Heart left ventricle (tissue), 13 donors: ENCODE results near the gene CCDC178.

Experiments
- POLR2A ChIP-seq, 2 donors: fragments of 450-650 bp; IDR thresholded peaks; one replicate each; pipeline ENCODE4 v1.6.1; 2017; ENCODE audit warnings: antibody characterized with exemption in 2 of 2, mild to moderate bottlenecking in 2 of 2, moderate library complexity in 2 of 2
- TF ChIP-seq, protein P1 (sequence below), 12 donors: fragments of 200-600 bp; sonication (generic) in 4 of 12; IDR thresholded peaks; one replicate each; pipeline versions ENCODE4 v1.5.0 to v1.8.0; 2018 to 2022; ENCODE audit warnings: antibody characterized with exemption in 12 of 12, mild to moderate bottlenecking in 5 of 12
- donor health status: ischemic (EF 13 %, LVEDD 7.1; RV severe dilation, severe dysfunction).
- donor health status: DM: no; HTN: yes; CAD: no.
- donor health status: DM: no; HTN: no; CAD: no.
- donor health status: ischemic (EF 25% LVEDD 6.9; RV normal size, moderate dysfunction).
- donor health status: ischemic (EF 25% LVEDD 5.7; RV mildly dilated, moderate dysfunction).
- donor health status: ischemic (EF 35%, LVEDD 5.7; RV mildly dilated, moderate dysfunction).
- donor health status: nonischemic (EF 11% LVEDD 7.7; RV severe dilation, severe dysfunction).
- donor health status: DM: yes; HTN: yes; CAD: no.
- donor health status: PGD.
- donor health status: ischemic (EF 29% LVEDD 5.4; RV normal size, mild dysfunction).
- donor health status: nonischemic (EF 23%, LVEDD 6.1; RV moderate dilation, normal function).

- TF ChIP-seq, protein P1, sequence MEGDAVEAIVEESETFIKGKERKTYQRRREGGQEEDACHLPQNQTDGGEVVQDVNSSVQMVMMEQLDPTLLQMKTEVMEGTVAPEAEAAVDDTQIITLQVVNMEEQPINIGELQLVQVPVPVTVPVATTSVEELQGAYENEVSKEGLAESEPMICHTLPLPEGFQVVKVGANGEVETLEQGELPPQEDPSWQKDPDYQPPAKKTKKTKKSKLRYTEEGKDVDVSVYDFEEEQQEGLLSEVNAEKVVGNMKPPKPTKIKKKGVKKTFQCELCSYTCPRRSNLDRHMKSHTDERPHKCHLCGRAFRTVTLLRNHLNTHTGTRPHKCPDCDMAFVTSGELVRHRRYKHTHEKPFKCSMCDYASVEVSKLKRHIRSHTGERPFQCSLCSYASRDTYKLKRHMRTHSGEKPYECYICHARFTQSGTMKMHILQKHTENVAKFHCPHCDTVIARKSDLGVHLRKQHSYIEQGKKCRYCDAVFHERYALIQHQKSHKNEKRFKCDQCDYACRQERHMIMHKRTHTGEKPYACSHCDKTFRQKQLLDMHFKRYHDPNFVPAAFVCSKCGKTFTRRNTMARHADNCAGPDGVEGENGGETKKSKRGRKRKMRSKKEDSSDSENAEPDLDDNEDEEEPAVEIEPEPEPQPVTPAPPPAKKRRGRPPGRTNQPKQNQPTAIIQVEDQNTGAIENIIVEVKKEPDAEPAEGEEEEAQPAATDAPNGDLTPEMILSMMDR (IDR thresholded peaks at IDR 0.05) = no peak
- TF ChIP-seq POLR2A (IDR thresholded peaks at IDR 0.05) = no peak
Observed at GRCh38 chr18:33270297-33270696, 170.2 kb downstream of the CCDC178 start.
